HCT116 (cell line): ENCODE results near the gene GAB2.

ENCODE experiments used
- ATF3 ChIP-seq: IDR thresholded peaks from 2 replicates; pipeline ENCODE4 v1.6.1; 2012
- EZH2 ChIP-seq: fragments of 200-600 bp; sonication (generic); IDR thresholded peaks from 2 replicates; pipeline ENCODE4 v1.6.1; 2017; ENCODE audit warnings: antibody characterized with exemption, mixed run types
- POLR2A ChIP-seq: IDR thresholded peaks from 2 replicates; pipeline ENCODE4 v1.7.0; 2011; ENCODE audit warnings: borderline replicate concordance; ENCODE audit not compliant: insufficient read depth, insufficient read length; ENCODE audit errors: extremely low read depth
- SIN3A ChIP-seq: IDR thresholded peaks from 2 replicates; pipeline ENCODE4 v1.6.1; 2012; ENCODE audit warnings: low read depth
- SP1 ChIP-seq: IDR thresholded peaks from 2 replicates; pipeline ENCODE4 v1.6.1; 2012; ENCODE audit warnings: low read depth
- ZFX ChIP-seq: fragments of 450-650 bp; IDR thresholded peaks from 2 replicates; pipeline ENCODE4 v1.6.1; 2017
- TF ChIP-seq, protein P1 (sequence below), 3 experiments: fragments of 200-600 bp in 1 of 3; sonication (generic) in 1 of 3; IDR thresholded peaks in 2 of 3; conservative IDR thresholded peaks in 1 of 3; 2 replicates each; pipeline ENCODE4 v1.5.1; 2012 to 2017; ENCODE audit warnings: low read depth in 2 of 3, low read length in 2 of 3, antibody characterized with exemption in 1 of 3, borderline replicate concordance in 1 of 3, control low read depth in 1 of 3, mild to moderate bottlenecking in 1 of 3, mixed read lengths in 1 of 3, mixed run types in 1 of 3, moderate library complexity in 1 of 3; ENCODE audit not compliant: insufficient read depth in 1 of 3
- TF ChIP-seq, protein P2 (sequence below): IDR thresholded peaks from 2 replicates; pipeline ENCODE4 v1.6.1; 2012; ENCODE audit warnings: low read depth
- TF ChIP-seq, protein P3 (sequence below): IDR thresholded peaks from 2 replicates; pipeline ENCODE4 v1.6.1; 2011; ENCODE audit warnings: mild to moderate bottlenecking, low read length, moderate library complexity; ENCODE audit not compliant: insufficient replicate concordance; ENCODE audit errors: extremely low read depth

- TF ChIP-seq, protein P1, sequence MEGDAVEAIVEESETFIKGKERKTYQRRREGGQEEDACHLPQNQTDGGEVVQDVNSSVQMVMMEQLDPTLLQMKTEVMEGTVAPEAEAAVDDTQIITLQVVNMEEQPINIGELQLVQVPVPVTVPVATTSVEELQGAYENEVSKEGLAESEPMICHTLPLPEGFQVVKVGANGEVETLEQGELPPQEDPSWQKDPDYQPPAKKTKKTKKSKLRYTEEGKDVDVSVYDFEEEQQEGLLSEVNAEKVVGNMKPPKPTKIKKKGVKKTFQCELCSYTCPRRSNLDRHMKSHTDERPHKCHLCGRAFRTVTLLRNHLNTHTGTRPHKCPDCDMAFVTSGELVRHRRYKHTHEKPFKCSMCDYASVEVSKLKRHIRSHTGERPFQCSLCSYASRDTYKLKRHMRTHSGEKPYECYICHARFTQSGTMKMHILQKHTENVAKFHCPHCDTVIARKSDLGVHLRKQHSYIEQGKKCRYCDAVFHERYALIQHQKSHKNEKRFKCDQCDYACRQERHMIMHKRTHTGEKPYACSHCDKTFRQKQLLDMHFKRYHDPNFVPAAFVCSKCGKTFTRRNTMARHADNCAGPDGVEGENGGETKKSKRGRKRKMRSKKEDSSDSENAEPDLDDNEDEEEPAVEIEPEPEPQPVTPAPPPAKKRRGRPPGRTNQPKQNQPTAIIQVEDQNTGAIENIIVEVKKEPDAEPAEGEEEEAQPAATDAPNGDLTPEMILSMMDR (IDR thresholded peaks at IDR 0.05 in 2 of 3, conservative IDR thresholded peaks at IDR 0.05 in 1 of 3; ENCODE audit: borderline replicate concordance in 1 of 3, insufficient read depth in 1 of 3, low read depth in 2 of 3, low read length in 2 of 3) = no peak
- TF ChIP-seq POLR2A (no peak), ATF3 (no peak), EZH2 (no peak), ZFX (no peak), SP1 (no peak), SIN3A (no peak)
- TF ChIP-seq, protein P2, sequence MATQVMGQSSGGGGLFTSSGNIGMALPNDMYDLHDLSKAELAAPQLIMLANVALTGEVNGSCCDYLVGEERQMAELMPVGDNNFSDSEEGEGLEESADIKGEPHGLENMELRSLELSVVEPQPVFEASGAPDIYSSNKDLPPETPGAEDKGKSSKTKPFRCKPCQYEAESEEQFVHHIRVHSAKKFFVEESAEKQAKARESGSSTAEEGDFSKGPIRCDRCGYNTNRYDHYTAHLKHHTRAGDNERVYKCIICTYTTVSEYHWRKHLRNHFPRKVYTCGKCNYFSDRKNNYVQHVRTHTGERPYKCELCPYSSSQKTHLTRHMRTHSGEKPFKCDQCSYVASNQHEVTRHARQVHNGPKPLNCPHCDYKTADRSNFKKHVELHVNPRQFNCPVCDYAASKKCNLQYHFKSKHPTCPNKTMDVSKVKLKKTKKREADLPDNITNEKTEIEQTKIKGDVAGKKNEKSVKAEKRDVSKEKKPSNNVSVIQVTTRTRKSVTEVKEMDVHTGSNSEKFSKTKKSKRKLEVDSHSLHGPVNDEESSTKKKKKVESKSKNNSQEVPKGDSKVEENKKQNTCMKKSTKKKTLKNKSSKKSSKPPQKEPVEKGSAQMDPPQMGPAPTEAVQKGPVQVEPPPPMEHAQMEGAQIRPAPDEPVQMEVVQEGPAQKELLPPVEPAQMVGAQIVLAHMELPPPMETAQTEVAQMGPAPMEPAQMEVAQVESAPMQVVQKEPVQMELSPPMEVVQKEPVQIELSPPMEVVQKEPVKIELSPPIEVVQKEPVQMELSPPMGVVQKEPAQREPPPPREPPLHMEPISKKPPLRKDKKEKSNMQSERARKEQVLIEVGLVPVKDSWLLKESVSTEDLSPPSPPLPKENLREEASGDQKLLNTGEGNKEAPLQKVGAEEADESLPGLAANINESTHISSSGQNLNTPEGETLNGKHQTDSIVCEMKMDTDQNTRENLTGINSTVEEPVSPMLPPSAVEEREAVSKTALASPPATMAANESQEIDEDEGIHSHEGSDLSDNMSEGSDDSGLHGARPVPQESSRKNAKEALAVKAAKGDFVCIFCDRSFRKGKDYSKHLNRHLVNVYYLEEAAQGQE = no peak
- TF ChIP-seq, protein P3, sequence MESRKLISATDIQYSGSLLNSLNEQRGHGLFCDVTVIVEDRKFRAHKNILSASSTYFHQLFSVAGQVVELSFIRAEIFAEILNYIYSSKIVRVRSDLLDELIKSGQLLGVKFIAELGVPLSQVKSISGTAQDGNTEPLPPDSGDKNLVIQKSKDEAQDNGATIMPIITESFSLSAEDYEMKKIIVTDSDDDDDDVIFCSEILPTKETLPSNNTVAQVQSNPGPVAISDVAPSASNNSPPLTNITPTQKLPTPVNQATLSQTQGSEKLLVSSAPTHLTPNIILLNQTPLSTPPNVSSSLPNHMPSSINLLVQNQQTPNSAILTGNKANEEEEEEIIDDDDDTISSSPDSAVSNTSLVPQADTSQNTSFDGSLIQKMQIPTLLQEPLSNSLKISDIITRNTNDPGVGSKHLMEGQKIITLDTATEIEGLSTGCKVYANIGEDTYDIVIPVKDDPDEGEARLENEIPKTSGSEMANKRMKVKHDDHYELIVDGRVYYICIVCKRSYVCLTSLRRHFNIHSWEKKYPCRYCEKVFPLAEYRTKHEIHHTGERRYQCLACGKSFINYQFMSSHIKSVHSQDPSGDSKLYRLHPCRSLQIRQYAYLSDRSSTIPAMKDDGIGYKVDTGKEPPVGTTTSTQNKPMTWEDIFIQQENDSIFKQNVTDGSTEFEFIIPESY = no peak
Measured at GRCh38 chr11:78451371-78452150, 33.9 kb upstream of the GAB2 start.
